ENCODE results near the gene CLCA4. TPM values are rescaled to one million over a fixed set of nuclear protein-coding genes. Genes with fewer than 3 reads are reported as not detected.
A peak's percentile ranks its signal among the peaks of the same experiment; 100 is the strongest.

CLCA4 gene
- total and polyA plus RNA-seq, 2 of the 4 experiments (the other 2 are of a cell fraction), result not detected

DNA sequence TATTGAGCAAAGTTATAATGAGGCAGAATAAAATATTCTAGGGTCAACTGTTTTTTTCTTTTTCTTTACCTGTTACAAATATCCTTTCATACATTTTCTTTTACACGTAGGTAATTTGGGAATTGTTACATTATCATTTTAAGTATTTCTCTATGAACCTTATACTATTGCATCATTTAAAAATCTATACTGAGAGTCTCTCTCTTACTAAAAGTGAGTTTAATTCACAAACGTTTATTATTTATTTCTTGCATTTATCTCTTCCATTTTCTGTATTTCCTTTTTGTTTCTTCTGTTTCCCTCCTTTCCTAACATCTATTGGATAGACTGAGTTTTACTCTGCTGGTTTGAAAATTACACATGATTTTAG, 25.4 kb upstream of the CLCA4 start:
- Histone ChIP-seq H4K5ac (ENCODE audit: low read depth, low read length) (no peak overlapping the region), H2AK5ac (ENCODE audit: low read depth, low read length) (no peak overlapping the region), H3K23ac (ENCODE audit: low read depth, low read length) (no peak overlapping the region), H2BK120ac (ENCODE audit: low read depth, low read length) (no peak overlapping the region), H3K14ac (replicated peaks; ENCODE audit: low read depth, low read length) (no peak overlapping the region), H3K4me1 (ENCODE audit: control insufficient read depth, insufficient read depth, low read length) (no peaks in the 10 kb centered on the region), H2AFZ (replicated peaks; ENCODE audit: low read length, poor library complexity) (no peak overlapping the region), H3K79me1 (ENCODE audit: low read depth in 1 of 2, low read length in 2 of 2) (no peaks in the 10 kb centered on the region), H2BK5ac (ENCODE audit: low read depth, low read length, poor library complexity, severe bottlenecking) (no peak overlapping the region), H3K56ac (ENCODE audit: extremely low read depth, insufficient read depth, low read length) (no peak overlapping the region), H2AK9ac (replicated peaks; ENCODE audit: low read depth, low read length, poor library complexity) (no peak overlapping the region), H3K27ac (ENCODE audit: insufficient read depth, low read length) (no peak overlapping the region), H2BK20ac (ENCODE audit: low read depth, low read length) (no peak overlapping the region), H3K9me3 (ENCODE audit: control insufficient read depth, insufficient read depth, low read length) (no peaks in the 10 kb centered on the region), H3K27me3 (ENCODE audit: control insufficient read depth, insufficient read depth, low read length) (no peaks in the 10 kb centered on the region), H3K4ac (ENCODE audit: low read depth, low read length) (no peak overlapping the region), H2BK15ac (ENCODE audit: low read depth, low read length) (no peak overlapping the region), H3K36me3 (ENCODE audit: control insufficient read depth, insufficient read depth, low read length) (no peaks in the 10 kb centered on the region), H4K8ac (ENCODE audit: low read depth in 2 of 2, low read length in 2 of 2) (no peak overlapping the region), H3K4me3 (ENCODE audit: insufficient read depth, low read depth, low read length) (no peak overlapping the region), H3K9me1 (ENCODE audit: insufficient read depth, low read length) (no peaks in the 10 kb centered on the region), H4K20me1 (ENCODE audit: insufficient read depth, low read length) (no peaks in the 10 kb centered on the region), H4K91ac (ENCODE audit: insufficient read depth, low read depth, low read length) (no peak overlapping the region), H3K18ac (ENCODE audit: low read depth, low read length) (no peak overlapping the region), H3K9ac (ENCODE audit: low read depth, low read length) (no peak overlapping the region), H3K4me2 (ENCODE audit: low read depth, low read length) (no peak overlapping the region)
- TF ChIP-seq MAZ (IDR thresholded peaks at IDR 0.05; ENCODE audit: borderline replicate concordance, low read depth, low read length) (no peak), CHD1 (IDR thresholded peaks at IDR 0.05; ENCODE audit: low read depth, low read length) (no peak), CEBPB (IDR thresholded peaks at IDR 0.05; ENCODE audit: low read depth, low read length) (peak; percentile 15; the same call in 1 of the 2 replicates), FOS (IDR thresholded peaks at IDR 0.05; ENCODE audit: low read depth, low read length) (no peak), ELK1 (IDR thresholded peaks at IDR 0.05; ENCODE audit: borderline replicate concordance, low read depth, low read length) (no peak)
- no CpG with 5 or more reads among the region's 2 CpGs for WGBS, 2 experiments (ENCODE audit: extremely low coverage in 2 of 2, insufficient read length in 1 of 2)
- POLR2A ChIA-PET (ENCODE audit: unreplicated experiment), result no interaction called here
- no peak for DNase-seq
- ATAC-seq (ENCODE audit: low read depth), result no peak
- intact Hi-C loops (cut with micrococcal nuclease), result no loop called here
- in situ Hi-C loops (cut with MboI; ENCODE audit: low sequenced_read_pairs), result no loop called here
- dilution Hi-C loops (cut with HindIII; ENCODE audit: low sequenced_read_pairs, unreplicated experiment), result no loop called here
- CTCF ChIA-PET, result no interaction called here
- BruUV-seq (replicated peaks), result no TSS peak
